GM12872 (cell line): ENCODE measurements around the gene LAMA4.

ENCODE experiments used
- CTCF ChIP-seq: IDR thresholded peaks from 3 replicates; pipeline ENCODE4 v1.5.1; 2011; ENCODE audit warnings: low read depth, mild to moderate bottlenecking, low read length, moderate library complexity; ENCODE audit not compliant: insufficient read depth

Gene LAMA4

GRCh38 chr6:112150363-112150762 is 104.0 kb downstream of the LAMA4 start:
- no peak for TF ChIP-seq CTCF

GRCh38 chr6:112149719-112150263 is 104.6 kb downstream of the LAMA4 start:
- TF ChIP-seq CTCF: no peak

- TF ChIP-seq CTCF: no peak
These were observed 105.1 kb downstream of the LAMA4 start for GRCh38 chr6:112149236-112149635.

- TF ChIP-seq CTCF: no peak
These were observed 106.3 kb downstream of the LAMA4 start for GRCh38 chr6:112148103-112148502.

- TF ChIP-seq CTCF: no peak
These were observed 109.2 kb downstream of the LAMA4 start for GRCh38 chr6:112145080-112145573.

- no peak for TF ChIP-seq CTCF
These were observed 110.0 kb downstream of the LAMA4 start for GRCh38 chr6:112144145-112144926.

- no peak for TF ChIP-seq CTCF
These were observed 112.7 kb downstream of the LAMA4 start for GRCh38 chr6:112141707-112142106.
